ENCODE results near the gene B4GALT1.
A peak's percentile ranks its signal among the peaks of the same experiment; 100 is the strongest.

The B4GALT1 gene

GRCh38 chr9:33167084-33167971, at the start of gene B4GALT1:
Gene B4GALT1 (minus strand): TSS chr9:33167336. CDS start chr9:33167169, 167 bp downstream.
- DNase-seq = peak; percentile 98

GRCh38 chr9:33211695-33212393, 44.7 kb upstream of the B4GALT1 start:
- DNase-seq = no peak

- DNase-seq = no peak
Measured at GRCh38 chr9:33210006-33210715, 43.0 kb upstream of the B4GALT1 start.

- DNase-seq = no peak
Measured at GRCh38 chr9:33209394-33209793, 42.3 kb upstream of the B4GALT1 start.

GRCh38 chr9:33202552-33203201, 35.5 kb upstream of the B4GALT1 start:
- no peak for DNase-seq

GRCh38 chr9:33202018-33202417, 34.9 kb upstream of the B4GALT1 start:
- DNase-seq = no peak

- no peak for DNase-seq
Measured at GRCh38 chr9:33198165-33198564, 31.0 kb upstream of the B4GALT1 start.

- DNase-seq = no peak
Measured at GRCh38 chr9:33197279-33198152, 30.4 kb upstream of the B4GALT1 start.

GRCh38 chr9:33196736-33197135, 29.6 kb upstream of the B4GALT1 start:
- no peak for DNase-seq

GRCh38 chr9:33193818-33194217, 26.7 kb upstream of the B4GALT1 start:
- DNase-seq = no peak

- DNase-seq = no peak
Measured at GRCh38 chr9:33192493-33193255, 25.5 kb upstream of the B4GALT1 start.

- DNase-seq = no peak
Measured at GRCh38 chr9:33190021-33190705, 23.0 kb upstream of the B4GALT1 start.

GRCh38 chr9:33189331-33189791, 22.2 kb upstream of the B4GALT1 start:
- no peak for DNase-seq

GRCh38 chr9:33188711-33189110, 21.6 kb upstream of the B4GALT1 start:
- DNase-seq = no peak

GRCh38 chr9:33187519-33188218, 20.5 kb upstream of the B4GALT1 start:
- no peak for DNase-seq

GRCh38 chr9:33186457-33187168, 19.5 kb upstream of the B4GALT1 start:
- DNase-seq = no peak

- no peak for DNase-seq
Measured at GRCh38 chr9:33185858-33186257, 18.7 kb upstream of the B4GALT1 start.

GRCh38 chr9:33185406-33185805, 18.3 kb upstream of the B4GALT1 start:
- no peak for DNase-seq

- no peak for DNase-seq
Measured at GRCh38 chr9:33184963-33185362, 17.8 kb upstream of the B4GALT1 start.

Data from stimulated activated CD4-positive, alpha-beta T cell treated with anti-CD3 and anti-CD28 coated beads, Interleukin-12 subunit alpha, Interleukin-12 subunit beta, amount 100 ng/mL, for 4 hours (primary cell).